Naive B cell (primary cell): ENCODE results near the gene PTGIS. TPM values are rescaled to one million over a fixed set of nuclear protein-coding genes. Genes with fewer than 3 reads are reported as not detected.

Source experiments
- ATAC-seq, 2 donors: fragments of 150-1000 bp; cut with Tn5 transposase; 2 replicates each; pipeline ENCODE4 v1.10.0; 2021; ENCODE audit warnings: low read depth in 2 of 2, mild to moderate bottlenecking in 2 of 2, moderate library complexity in 2 of 2
- DNase-seq: peaks from one replicate; pipeline ENCODE4 v3.0.0; 2022
- H3K27ac Mint-ChIP-seq, 6 donors: one replicate each; pipeline ENCODE4 v1.8.0; 2020 to 2022; ENCODE audit warnings: mild to moderate bottlenecking in 6 of 6, mixed read lengths in 6 of 6, moderate library complexity in 5 of 6, inconsistent platforms in 2 of 6
- H3K27me3 Mint-ChIP-seq, 3 donors: one replicate each; pipeline ENCODE4 v1.8.0; 2021 to 2022; ENCODE audit warnings: mixed read lengths in 3 of 3, mild to moderate bottlenecking in 1 of 3
- H3K36me3 Mint-ChIP-seq, 2 donors: one replicate each; pipeline ENCODE4 v1.8.0; 2020 to 2022; ENCODE audit warnings: mixed read lengths in 2 of 2, inconsistent platforms in 1 of 2, mild to moderate bottlenecking in 1 of 2
- H3K4me1 Mint-ChIP-seq, 3 donors: one replicate each; pipeline ENCODE4 v1.8.0; 2020 to 2022; ENCODE audit warnings: mixed read lengths in 3 of 3, inconsistent platforms in 1 of 3, mild to moderate bottlenecking in 1 of 3, moderate library complexity in 1 of 3
- H3K4me3 Mint-ChIP-seq, 8 donors: one replicate each; pipeline ENCODE4 v1.8.0; 2020 to 2022; ENCODE audit warnings: mild to moderate bottlenecking in 8 of 8, mixed read lengths in 8 of 8, moderate library complexity in 8 of 8, inconsistent platforms in 2 of 8
- H3K9me3 Mint-ChIP-seq, 7 donors: one replicate each; pipeline ENCODE4 v1.8.0; 2020 to 2022; ENCODE audit warnings: mixed read lengths in 7 of 7, mild to moderate bottlenecking in 5 of 7, inconsistent platforms in 2 of 7, moderate library complexity in 1 of 7
- polyA plus RNA-seq, 6 donors: library from polyadenylated mRNA; unstranded; fragments of 300-500 nt; fragmentation: Illumina TruSeq; gene quantifications; one replicate each; pipeline ENCODE4 v1.2.3, GENCODE V29; 2021; ENCODE audit warnings: low read depth in 6 of 6

The PTGIS gene
- polyA plus RNA-seq, 6 donors from 2014 or later = not detected

DNA sequence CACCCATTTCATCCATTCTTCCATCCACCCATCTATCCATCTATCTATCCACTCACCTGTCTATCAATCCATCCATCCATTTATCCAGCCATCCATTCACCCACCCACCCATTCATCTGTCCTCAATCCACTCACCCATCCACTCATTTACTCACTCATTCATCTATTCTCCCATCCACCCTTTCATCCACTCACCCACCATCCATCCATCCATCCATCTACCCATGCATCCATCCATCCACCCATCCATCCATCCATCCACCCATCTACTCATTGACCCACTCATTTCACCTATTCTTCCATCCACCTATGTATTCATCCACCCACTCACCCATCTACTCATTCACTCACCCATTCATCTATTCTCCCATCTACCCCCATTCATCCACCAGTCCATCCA is 24.2 kb upstream of the PTGIS start:
- Mint-ChIP-seq H3K4me3 (no peak overlapping the region), H3K27ac (peak overlapping the region in 2 of 6 donors; percentile 51 to 71), H3K36me3 (peaks cover 0 to 17% of the 10 kb centered on the region in 2 donors), H3K4me1 (peaks cover 7 to 16% (median 11%) of the 10 kb centered on the region in 3 donors), H3K9me3 (peaks cover 3 to 15% (median 11%) of the 10 kb centered on the region in 7 donors), H3K27me3 (peaks cover 12 to 46% (median 43%) of the 10 kb centered on the region in 3 donors)
- ATAC-seq = no peak
- DNase-seq = no peak

DNA sequence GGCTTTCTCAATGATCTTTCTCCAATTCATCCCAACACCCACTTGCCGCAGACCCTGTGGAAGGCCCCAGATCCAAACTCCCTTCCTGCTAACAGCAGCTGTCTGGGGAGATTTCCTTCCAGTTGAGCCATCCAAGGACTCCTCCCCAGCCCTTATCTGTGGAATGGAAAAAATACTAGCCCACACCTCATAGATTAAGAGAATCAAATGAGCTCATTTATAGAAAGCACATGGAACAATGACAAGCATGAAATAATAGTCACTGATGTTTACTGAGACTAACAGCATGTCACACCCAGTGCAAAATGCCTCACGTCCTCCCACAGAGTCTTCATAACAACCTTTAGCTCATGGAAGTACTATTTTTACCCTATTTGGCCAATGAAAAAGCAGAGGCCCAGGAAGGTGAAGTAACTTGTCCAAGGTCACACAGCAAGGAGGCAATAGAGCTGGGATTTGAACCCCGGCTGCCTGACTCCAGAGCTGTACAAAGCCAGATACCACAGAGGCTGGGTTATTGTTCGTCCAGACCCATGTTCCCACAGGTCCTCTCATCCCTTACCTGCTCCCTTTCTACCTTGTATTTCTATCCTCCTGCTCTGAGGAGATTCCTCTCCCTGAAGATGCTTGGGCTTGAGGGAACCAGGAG is 23.4 kb upstream of the PTGIS start:
- peaks cover 7 to 16% (median 8%) of the 10 kb centered on the region in 3 donors for H3K4me1 Mint-ChIP-seq
- no peak overlapping the region for H3K27ac Mint-ChIP-seq
- no peak for ATAC-seq
- H3K4me3 Mint-ChIP-seq = no peak overlapping the region
- H3K27me3 Mint-ChIP-seq = peaks cover 13 to 46% (median 43%) of the 10 kb centered on the region in 3 donors
- H3K9me3 Mint-ChIP-seq = peaks cover 3 to 15% (median 11%) of the 10 kb centered on the region in 7 donors
- no peak for DNase-seq
- H3K36me3 Mint-ChIP-seq = peaks cover 0 to 17% of the 10 kb centered on the region in 2 donors

DNA sequence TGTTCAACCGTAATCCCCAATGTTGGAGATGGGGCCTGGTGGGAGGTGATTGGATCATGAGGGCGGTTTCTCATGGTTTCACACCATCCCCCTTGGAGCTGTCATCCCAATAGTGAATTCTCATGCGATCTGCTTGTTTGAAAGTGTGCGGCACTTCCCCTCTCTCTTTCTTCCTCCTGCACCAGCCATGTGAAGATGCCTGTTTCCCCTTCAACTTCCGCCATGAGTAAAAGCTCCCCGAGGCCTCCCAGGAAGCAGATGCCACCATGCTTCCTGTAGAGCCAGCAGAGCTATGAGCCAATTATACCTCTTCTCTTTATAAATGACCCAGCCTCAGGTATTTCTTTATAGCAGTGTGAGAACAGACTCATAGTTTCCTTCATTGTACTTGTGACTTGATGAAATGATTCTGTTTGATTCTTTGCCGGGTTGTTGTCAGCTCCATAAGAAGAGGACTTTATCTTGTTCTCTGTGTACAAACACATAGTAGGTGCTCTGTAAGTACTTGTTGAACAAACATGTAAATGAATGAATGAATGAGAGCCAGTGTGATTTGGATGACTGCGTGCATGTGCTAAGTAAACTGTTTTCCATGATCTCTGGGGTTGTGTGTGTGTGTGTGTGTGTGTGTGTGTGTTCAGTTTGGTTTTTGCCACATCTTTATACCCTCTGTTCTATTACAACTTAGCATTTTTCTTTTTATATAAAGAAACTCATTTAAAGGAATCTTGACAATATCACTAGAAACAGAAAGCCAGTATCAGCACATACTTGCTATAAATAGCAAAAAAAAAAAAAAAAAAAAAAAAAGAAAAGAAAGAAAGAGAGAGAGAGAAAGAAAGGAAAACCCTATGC is 22.5 kb upstream of the PTGIS start:
- peak overlapping the region in 3 of 6 donors; percentile 54 to 75 (median 54) for H3K27ac Mint-ChIP-seq
- H3K4me3 Mint-ChIP-seq = peak overlapping the region in 1 of 8 donors; percentile 67
- peaks cover 3 to 15% (median 11%) of the 10 kb centered on the region in 7 donors for H3K9me3 Mint-ChIP-seq
- H3K27me3 Mint-ChIP-seq = peaks cover 18 to 49% (median 44%) of the 10 kb centered on the region in 3 donors
- no peak for ATAC-seq
- peaks cover 0 to 16% of the 10 kb centered on the region in 2 donors for H3K36me3 Mint-ChIP-seq
- peaks cover 7 to 16% (median 8%) of the 10 kb centered on the region in 3 donors for H3K4me1 Mint-ChIP-seq
- no peak for DNase-seq

DNA sequence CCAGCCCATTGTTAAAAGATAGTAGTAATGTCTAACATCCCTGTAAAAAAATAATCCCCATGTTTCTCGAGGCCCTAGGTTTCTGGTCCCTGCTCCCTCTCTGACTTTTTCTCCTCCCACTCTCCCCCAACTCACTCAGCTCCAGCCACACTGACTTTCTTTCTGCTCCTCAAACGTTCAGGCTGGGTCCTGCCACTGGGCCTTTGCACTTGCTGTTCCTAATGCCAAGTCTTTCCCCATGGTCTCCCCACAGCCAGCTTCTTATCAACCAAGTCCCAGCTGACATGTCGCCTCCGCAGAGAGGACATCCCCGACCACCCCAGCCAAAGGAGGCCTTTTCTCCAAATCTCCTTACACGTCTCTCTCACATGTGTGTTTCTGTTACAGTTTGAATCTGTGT is 21.8 kb upstream of the PTGIS start:
- Mint-ChIP-seq H3K36me3 (peaks cover 0 to 10% of the 10 kb centered on the region in 2 donors), H3K4me3 (peak overlapping the region in 1 of 8 donors; percentile 67), H3K27ac (peak overlapping the region in 2 of 6 donors; percentile 54), H3K9me3 (peaks cover 3 to 15% (median 11%) of the 10 kb centered on the region in 7 donors), H3K27me3 (peaks cover 21 to 46% (median 43%) of the 10 kb centered on the region in 3 donors), H3K4me1 (peaks cover 7 to 12% (median 8%) of the 10 kb centered on the region in 3 donors)
- DNase-seq (no peak), ATAC-seq (no peak)

DNA sequence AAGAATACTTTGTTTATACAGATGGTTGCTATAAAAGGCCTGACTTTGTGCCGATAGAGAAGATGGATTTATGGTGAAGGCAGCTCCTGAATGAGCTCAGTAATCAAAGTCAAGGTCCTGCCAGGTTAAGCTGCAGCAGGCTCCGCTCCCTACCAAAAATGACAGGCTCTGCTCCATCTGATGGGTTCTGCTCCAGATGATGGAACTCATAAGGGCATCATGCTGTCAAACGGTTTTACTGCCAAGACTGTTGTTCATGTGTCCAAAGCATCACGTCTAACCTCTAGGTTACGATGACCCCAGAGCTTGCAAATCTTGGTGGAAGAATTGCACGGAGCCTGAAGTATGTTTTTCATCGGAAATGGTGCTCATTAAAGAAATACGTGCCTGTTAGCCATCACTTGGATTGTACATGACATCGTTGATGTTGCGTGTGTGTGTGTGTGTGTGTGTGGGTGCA is 19.2 kb upstream of the PTGIS start:
- Mint-ChIP-seq H3K4me3 (no peak overlapping the region), H3K36me3 (peaks cover 0 to 17% of the 10 kb centered on the region in 2 donors), H3K27me3 (peaks cover 18 to 47% (median 41%) of the 10 kb centered on the region in 3 donors), H3K9me3 (peaks cover 7 to 22% (median 13%) of the 10 kb centered on the region in 7 donors), H3K4me1 (peaks cover 7 to 9% (median 8%) of the 10 kb centered on the region in 3 donors), H3K27ac (no peak overlapping the region)
- no peak for ATAC-seq
- DNase-seq = no peak

DNA sequence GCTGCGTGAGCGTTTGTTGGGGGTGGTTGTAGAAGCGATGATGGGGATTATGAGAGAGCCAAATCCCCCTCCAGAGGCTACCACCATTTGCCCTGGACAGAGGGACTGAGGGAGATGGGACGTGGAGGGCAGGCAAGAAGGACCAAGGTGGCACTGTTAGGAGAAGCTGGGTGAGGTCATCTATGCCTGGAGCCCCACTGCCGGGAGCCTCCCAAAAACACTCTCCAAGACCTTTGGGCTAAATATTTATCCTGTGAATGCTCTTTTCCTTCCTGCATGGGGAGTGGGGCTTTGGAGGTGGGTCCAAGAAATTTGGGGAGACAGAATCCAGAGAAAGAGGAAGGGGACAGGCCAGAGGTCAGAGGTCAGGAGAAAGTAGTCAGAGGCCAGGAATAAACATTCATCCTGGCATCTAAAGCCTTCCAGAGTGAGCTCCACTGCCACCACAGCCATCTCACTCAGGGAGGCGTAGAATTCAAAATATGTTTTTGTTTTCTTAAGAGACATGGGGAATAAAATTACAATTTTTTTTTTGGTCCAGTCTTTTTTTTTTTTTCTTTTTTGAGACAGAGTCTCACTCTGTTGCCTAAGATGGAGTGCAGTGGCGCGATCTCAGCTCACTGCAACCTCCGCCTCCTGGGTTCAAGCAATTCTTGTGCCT is 17.8 kb upstream of the PTGIS start:
- peaks cover 7 to 8% (median 7%) of the 10 kb centered on the region in 3 donors for H3K4me1 Mint-ChIP-seq
- peaks cover 24 to 42% (median 36%) of the 10 kb centered on the region in 3 donors for H3K27me3 Mint-ChIP-seq
- H3K27ac Mint-ChIP-seq = no peak overlapping the region
- H3K36me3 Mint-ChIP-seq = peaks cover 0 to 17% of the 10 kb centered on the region in 2 donors
- no peak overlapping the region for H3K4me3 Mint-ChIP-seq
- H3K9me3 Mint-ChIP-seq = peaks cover 7 to 17% (median 12%) of the 10 kb centered on the region in 7 donors
- DNase-seq (no peak), ATAC-seq (no peak)

DNA sequence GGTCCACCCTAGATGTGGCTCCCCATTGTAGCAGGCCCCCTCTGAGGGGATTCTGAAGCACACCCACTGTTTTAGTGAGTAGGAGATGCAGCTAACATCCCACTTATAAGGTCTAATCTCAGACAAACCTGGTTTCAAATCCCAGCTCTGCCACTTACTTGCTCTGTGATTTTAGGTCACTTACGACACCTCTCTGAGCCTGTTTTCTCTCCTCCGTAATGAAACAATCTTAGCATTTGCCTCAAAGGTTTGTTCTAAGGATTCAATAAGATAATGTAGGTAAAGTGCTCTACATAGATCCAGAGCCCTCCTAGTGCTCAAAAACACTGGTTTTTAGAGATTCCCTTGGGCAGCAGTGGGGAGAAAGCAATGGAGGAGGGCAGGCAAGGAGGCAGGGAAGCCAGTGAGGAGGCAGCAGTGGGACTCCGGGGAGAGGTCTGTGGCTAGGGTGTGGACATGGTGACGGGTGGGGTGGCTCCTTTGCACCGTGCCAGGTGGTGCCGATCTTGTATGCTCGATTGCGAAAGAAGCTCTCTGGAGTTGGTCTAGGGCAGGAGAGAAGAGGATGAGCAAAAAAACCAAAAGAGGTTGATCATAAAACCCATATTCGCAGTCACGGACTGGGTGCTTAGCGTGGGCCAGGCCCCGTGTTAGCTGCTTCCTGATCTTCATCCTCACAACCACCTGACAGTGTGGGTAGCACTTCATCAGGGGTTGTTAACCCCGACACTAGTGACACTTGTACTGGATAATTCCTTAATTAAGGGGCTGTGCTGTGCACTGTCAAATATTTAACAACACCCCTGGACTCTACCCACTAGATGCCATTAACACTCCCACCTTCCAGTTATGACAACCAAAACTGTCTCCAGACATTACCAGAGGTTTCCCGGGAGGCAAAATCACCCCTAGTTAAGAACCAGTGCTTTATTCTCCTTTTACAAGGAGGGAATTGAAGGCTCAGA is 16.8 kb upstream of the PTGIS start:
- Mint-ChIP-seq H3K27me3 (peaks cover 19 to 38% (median 34%) of the 10 kb centered on the region in 3 donors), H3K9me3 (peaks cover 4 to 11% (median 6%) of the 10 kb centered on the region in 7 donors), H3K36me3 (peaks cover 0 to 9% of the 10 kb centered on the region in 2 donors), H3K27ac (peak overlapping the region in 1 of 6 donors; percentile 66), H3K4me3 (no peak overlapping the region), H3K4me1 (no peaks in the 10 kb centered on the region)
- ATAC-seq = no peak
- DNase-seq = no peak

DNA sequence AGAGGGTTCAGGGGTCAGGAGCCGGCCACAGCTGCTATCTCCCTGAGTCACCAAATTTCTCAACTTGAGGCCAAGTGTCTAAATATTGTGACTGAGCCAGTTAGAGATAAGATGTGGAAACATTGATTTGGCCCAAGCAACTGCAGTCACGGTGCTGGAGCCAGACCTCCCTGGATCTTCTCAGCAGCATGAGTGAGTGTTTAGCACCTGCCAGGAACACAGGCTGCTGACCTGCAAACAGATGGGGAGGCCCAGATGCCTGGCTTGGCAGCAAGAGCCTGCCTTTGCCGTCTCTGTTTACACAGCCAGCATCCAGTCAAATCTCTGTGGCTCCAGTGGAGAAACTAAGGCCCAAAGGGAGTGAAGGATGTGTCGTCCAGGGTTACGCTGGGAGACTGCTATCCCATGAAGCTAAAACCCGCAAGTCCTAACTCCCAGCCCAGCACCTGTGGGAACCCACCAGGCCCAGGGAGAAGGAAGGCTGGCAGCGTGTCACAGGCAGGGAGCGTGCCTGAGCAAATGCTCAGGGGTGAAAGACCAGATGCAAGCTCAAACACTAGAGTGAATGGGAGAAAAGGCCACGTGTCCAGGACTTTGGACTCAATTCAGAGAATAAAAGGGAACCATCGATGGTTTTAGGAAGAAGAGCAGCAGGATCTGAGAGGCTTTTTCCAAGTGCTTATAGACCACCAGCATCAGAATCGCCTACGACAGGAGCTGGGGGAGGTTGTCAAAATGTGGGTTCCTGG is 15.9 kb upstream of the PTGIS start:
- peak overlapping the region in 1 of 6 donors; percentile 68 for H3K27ac Mint-ChIP-seq
- ATAC-seq (no peak), DNase-seq (no peak)
- peaks cover 19 to 41% (median 35%) of the 10 kb centered on the region in 3 donors for H3K27me3 Mint-ChIP-seq
- peaks cover 0 to 8% of the 10 kb centered on the region in 2 donors for H3K36me3 Mint-ChIP-seq
- no peaks in the 10 kb centered on the region for H3K4me1 Mint-ChIP-seq
- H3K9me3 Mint-ChIP-seq = peaks cover 3 to 7% (median 5%) of the 10 kb centered on the region in 7 donors
- H3K4me3 Mint-ChIP-seq = no peak overlapping the region

DNA sequence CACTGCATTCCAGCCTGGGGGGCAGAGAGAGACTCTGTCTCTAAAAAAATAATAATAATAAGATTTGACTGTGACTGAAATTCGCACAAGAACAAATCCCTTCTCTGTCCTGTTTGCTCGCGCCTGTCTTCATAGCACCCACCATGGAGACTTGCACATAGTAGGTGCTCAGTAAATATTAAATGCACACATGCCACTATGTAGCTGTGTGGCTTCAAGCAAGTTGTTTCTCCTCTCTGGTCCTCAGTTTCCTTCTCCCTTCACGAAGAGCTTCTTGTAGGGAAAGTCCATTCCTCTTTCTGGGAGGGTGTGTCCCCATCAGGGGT is 15.4 kb upstream of the PTGIS start:
- ATAC-seq (no peak), DNase-seq (no peak)
- peaks cover 3 to 7% (median 5%) of the 10 kb centered on the region in 7 donors for H3K9me3 Mint-ChIP-seq
- H3K36me3 Mint-ChIP-seq = peaks cover 0 to 8% of the 10 kb centered on the region in 2 donors
- H3K4me1 Mint-ChIP-seq = no peaks in the 10 kb centered on the region
- peaks cover 19 to 41% (median 35%) of the 10 kb centered on the region in 3 donors for H3K27me3 Mint-ChIP-seq
- no peak overlapping the region for H3K4me3 Mint-ChIP-seq
- H3K27ac Mint-ChIP-seq = no peak overlapping the region

DNA sequence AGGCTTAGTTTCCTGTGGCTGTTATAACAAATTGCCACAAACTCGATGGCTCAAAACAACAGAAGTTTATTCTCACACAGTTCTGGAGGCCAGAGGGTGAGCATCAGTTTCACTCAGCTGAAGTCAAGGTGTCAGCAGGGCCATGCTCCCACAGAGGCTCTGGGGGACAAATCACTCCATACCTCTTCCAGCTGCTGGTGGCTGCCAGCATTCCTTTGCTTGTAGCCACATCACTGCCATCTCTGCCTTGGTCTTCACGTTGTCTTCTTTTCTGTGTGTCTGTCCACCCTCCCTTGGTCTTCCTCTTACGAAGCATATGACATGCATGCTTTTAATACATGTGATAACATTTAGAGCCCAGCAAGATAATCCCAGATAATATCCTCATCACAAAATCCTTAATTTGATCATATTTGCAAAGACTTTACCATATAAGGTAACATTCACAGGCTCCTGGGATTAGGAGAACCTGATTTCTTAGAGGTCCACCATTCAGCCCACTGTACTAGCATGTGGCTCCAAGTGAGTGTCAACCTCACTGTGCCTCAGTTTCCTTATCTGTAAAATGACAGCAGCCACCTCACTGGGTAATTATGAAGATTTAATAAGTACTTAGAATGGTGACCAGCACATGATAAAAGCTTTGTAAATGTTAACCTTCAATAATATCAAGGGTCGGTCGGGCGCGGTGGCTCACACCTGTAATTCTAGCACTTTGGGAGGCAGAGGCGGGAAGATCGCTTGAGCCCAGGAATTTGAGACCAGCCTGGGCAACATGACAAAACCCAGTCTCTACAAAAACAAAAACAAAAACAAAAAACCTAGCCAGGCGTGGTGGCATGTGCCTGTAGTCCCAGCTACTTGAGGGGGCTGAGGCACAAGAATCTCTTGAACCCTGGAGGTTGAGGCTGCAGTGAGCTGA is 14.7 kb upstream of the PTGIS start:
- peaks cover 19 to 41% (median 35%) of the 10 kb centered on the region in 3 donors for H3K27me3 Mint-ChIP-seq
- H3K4me3 Mint-ChIP-seq = peak overlapping the region in 1 of 8 donors; percentile 16
- no peaks in the 10 kb centered on the region for H3K4me1 Mint-ChIP-seq
- ATAC-seq = no peak
- H3K36me3 Mint-ChIP-seq = peaks cover 0 to 8% of the 10 kb centered on the region in 2 donors
- no peak overlapping the region for H3K27ac Mint-ChIP-seq
- DNase-seq = no peak
- H3K9me3 Mint-ChIP-seq = peaks cover 3 to 7% (median 5%) of the 10 kb centered on the region in 7 donors

DNA sequence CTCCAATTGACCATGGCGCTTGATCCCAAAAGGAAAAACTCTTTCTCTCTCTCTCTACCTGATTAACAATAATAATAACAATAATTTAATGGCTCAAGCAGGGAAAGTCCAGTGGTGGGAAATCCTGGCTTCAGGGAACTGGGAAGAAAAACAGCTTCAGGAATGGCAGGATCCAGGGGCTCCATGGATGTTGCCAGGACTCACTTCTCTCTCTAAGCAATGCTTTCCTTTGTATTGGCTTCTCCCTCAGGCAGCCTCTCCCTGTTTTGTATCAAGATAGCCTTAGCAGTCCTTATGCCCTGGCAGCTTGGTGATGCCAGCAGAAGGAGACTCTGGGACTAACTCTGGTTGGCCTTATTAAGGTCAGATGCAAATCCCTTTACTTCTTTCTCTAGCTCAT is 13.5 kb upstream of the PTGIS start:
- H3K27me3 Mint-ChIP-seq = peaks cover 21 to 48% (median 35%) of the 10 kb centered on the region in 3 donors
- no peaks in the 10 kb centered on the region for H3K4me1 Mint-ChIP-seq
- no peak for ATAC-seq
- no peak for DNase-seq
- H3K4me3 Mint-ChIP-seq = no peak overlapping the region
- no peak overlapping the region for H3K27ac Mint-ChIP-seq
- H3K36me3 Mint-ChIP-seq = peaks cover 0 to 8% of the 10 kb centered on the region in 2 donors
- peaks cover 3 to 9% (median 5%) of the 10 kb centered on the region in 7 donors for H3K9me3 Mint-ChIP-seq
